Prostate gland (tissue), 1 donor: ENCODE measurements around the gene IL6R.

Experiments
- POLR2A ChIP-seq: fragments of 450-650 bp; IDR thresholded peaks from one replicate; pipeline ENCODE4 v1.6.1; 2016; ENCODE audit warnings: antibody characterized with exemption, mild to moderate bottlenecking
- POLR2AphosphoS5 ChIP-seq: sonication (generic); formaldehyde crosslinking; IDR thresholded peaks from one replicate; pipeline ENCODE4 v1.6.1; 2017; ENCODE audit warnings: antibody characterized with exemption

DNA sequence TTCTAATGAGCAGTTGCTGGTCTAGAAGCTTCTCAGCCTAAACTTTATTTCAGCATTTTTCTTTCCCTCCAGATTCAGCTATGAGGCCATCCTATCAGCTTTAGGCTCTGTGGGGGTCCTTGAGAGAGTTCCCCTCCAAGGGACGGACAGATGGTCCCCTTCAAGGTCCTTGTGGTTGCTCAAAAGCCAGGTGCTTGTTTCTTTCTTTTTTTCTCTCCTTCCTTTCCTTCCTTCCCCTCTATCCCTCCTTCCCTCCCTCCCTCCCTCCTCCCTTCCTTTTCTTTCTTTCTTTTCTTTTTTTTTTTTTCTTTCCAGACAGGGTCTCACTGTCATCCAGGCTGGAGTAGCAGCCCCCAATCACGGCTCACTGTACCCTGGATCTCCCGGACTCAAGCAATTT lies 1.2 kb upstream of the IL6R start:
- TF ChIP-seq POLR2AphosphoS5 (no peak), POLR2A (no peak)
